ENCODE results near the gene KLHL26. TPM values are rescaled to one million over a fixed set of nuclear protein-coding genes. Genes with fewer than 3 reads are reported as not detected.

The KLHL26 gene
- total RNA-seq, 1 experiment from 2014 or later: 17.1 TPM

DNA sequence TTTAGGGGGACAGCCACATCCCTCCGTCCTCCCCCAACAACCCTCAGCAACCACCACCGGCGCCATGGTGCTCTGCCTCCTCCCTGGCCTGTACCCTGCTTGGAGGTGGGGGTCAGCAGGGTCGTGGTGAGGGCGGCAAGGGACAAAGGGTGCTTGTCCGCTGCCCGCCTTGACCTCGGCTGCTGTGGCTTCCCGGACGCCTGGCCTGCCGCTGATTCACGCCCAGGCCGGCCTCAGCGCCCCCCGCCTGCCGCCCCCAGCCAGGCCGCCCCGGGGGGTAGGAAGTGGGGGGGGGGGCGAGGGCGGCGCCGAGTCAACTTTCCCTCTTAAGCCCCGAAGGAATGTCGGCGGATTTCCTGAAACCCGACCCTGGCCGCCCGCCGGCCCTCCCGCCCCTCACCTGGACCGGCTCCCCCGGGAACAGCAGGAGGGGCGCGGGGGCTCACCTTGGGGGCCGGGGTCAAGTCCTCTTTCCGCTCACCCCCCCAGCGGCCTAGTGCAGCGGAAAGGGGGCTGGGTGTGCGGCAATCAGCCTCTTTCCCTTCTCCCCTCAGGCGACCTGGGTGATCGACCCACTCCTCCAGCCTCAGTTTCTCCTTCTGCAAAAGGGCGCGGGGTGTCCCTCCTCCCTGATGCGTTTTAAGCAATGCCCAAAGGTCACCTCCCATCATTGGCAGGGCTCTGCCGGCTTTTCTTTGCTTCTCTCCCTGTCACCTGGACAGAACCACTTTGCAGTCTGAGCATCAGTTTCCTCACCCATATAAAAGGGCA lies 26.1 kb upstream of the KLHL26 start:
- RAD21 ChIA-PET (ENCODE audit: low non-redundant PET in 1 of 2, low total read pairs in 2 of 2, uncharacterized antibody in 2 of 2, unreplicated experiment in 2 of 2): no interaction called here
- peak; percentile 60 for TF ChIP-seq TCF7L2 (IDR thresholded peaks at IDR 0.05; ENCODE audit: borderline replicate concordance, extremely low read depth, insufficient read depth, insufficient read length)
- no peak for TF ChIP-seq ZNF274 (IDR thresholded peaks at IDR 0.05; ENCODE audit: low read depth, low read length)
- ATAC-seq (no peak), DNase-seq (ENCODE audit: low read depth, low spot score) (no peak)
- POLR2A ChIA-PET: no interaction called here
- H3K79me2 ChIP-seq (ENCODE audit: insufficient read depth, low read length): no peaks in the 10 kb centered on the region
- H2AFZ ChIP-seq (ENCODE audit: low read depth, low read length, poor library complexity, severe bottlenecking): no peak overlapping the region
- peak overlapping the region; percentile 40 for H3K4me2 ChIP-seq (ENCODE audit: low read length)
- H3K4me1 ChIP-seq (ENCODE audit: control insufficient read depth in 1 of 2, insufficient read depth in 2 of 2, low read length in 2 of 2): peaks cover 23 to 52% of the 10 kb centered on the region in 2 experiments
- intact Hi-C loops (cut with micrococcal nuclease): no loop called here
- H3K27me3 ChIP-seq (ENCODE audit: insufficient read depth, low read length): peaks cover 33% of the 10 kb centered on the region; the same call in 1 of the 2 replicates
- H4K20me1 ChIP-seq (ENCODE audit: insufficient read depth): no peaks in the 10 kb centered on the region
- H3K9ac ChIP-seq (ENCODE audit: low read length): no peak overlapping the region
- H3K4me3 ChIP-seq (replicated peaks in 1 of 2; ENCODE audit: low read depth in 1 of 2, low read length in 2 of 2): no peak overlapping the region; a peak in 1 of 4 replicates
- no TSS peak for BruUV-seq (replicated peaks)
- H3K36me3 ChIP-seq (ENCODE audit: control insufficient read depth in 1 of 2, insufficient read depth in 2 of 2, low read length in 2 of 2): no peaks in the 10 kb centered on the region
- no peaks in the 10 kb centered on the region for H3K9me2 ChIP-seq (ENCODE audit: insufficient read depth)
- CTCF ChIA-PET: no interaction called here
- H3K9me3 ChIP-seq (ENCODE audit: control insufficient read depth in 1 of 2, insufficient read depth in 1 of 2, low read depth in 1 of 2, low read length in 2 of 2): no peaks in the 10 kb centered on the region
- no peak overlapping the region; the same call in 1 of the 2 replicates for H3K27ac ChIP-seq (ENCODE audit: low read depth, low read length)

DNA sequence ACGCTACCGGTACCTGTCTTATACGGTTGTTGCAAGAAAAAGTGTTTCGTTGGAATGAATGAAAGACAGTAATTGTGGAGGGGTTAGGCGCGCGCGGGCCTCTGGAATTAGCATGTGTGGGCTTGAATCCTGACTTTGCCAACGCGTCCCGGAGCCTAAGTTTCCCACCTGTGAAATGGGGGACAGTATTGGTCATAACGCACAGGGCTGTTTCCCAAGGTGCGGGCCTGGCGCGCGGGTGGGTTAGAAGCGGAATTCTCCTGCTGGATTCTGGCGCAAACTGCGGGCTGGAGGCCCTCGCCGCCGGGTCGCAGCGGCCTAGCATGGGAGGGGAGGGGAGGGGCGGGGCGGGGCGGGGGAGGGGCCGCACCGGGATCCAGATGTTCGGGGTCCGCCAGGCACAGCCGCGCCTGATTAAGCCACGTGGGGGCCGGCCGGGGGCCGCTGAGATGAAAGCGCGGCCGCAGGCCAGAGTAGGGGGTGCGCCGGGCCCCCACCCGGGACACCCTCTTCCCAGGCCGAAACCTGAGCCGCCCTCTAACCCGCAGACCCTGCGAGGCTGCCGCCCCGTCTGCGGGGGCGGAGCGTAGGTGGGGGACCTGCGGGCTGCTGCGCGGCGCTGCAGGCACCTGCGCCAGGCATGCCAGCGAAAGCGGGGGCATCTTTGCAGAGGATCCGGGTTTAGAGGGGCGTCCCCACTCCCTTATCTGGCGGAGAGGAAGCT lies 25.3 kb upstream of the KLHL26 start:
- no peak overlapping the region for H3K4me3 ChIP-seq (replicated peaks in 1 of 2; ENCODE audit: low read depth in 1 of 2, low read length in 2 of 2)
- CTCF ChIA-PET: interaction anchor here (1.6 kb wide), 1 partner anchor 17 kb away, joined by 3 read pairs; no protein-coding TSS in a partner anchor
- no TSS peak for BruUV-seq (replicated peaks)

More for the DNA sequence above, 25.3 kb upstream of the KLHL26 start:
- intact Hi-C loops (cut with micrococcal nuclease): no loop called here
- Histone ChIP-seq H3K9ac (ENCODE audit: low read length) (no peak overlapping the region), H3K79me2 (ENCODE audit: insufficient read depth, low read length) (no peaks in the 10 kb centered on the region), H3K9me3 (ENCODE audit: control insufficient read depth in 1 of 2, insufficient read depth in 1 of 2, low read depth in 1 of 2, low read length in 2 of 2) (no peaks in the 10 kb centered on the region), H3K36me3 (ENCODE audit: control insufficient read depth in 1 of 2, insufficient read depth in 2 of 2, low read length in 2 of 2) (no peaks in the 10 kb centered on the region), H2AFZ (ENCODE audit: low read depth, low read length, poor library complexity, severe bottlenecking) (no peak overlapping the region), H3K4me1 (ENCODE audit: control insufficient read depth in 1 of 2, insufficient read depth in 2 of 2, low read length in 2 of 2) (peaks cover 22 to 48% of the 10 kb centered on the region in 2 experiments), H3K4me2 (ENCODE audit: low read length) (peak overlapping the region; percentile 40), H3K27me3 (ENCODE audit: insufficient read depth, low read length) (peaks cover 33% of the 10 kb centered on the region; the same call in 1 of the 2 replicates), H3K27ac (ENCODE audit: low read depth, low read length) (no peak overlapping the region), H4K20me1 (ENCODE audit: insufficient read depth) (no peaks in the 10 kb centered on the region), H3K9me2 (ENCODE audit: insufficient read depth) (no peaks in the 10 kb centered on the region)
- ATAC-seq: no peak
- TF ChIP-seq, protein P1, sequence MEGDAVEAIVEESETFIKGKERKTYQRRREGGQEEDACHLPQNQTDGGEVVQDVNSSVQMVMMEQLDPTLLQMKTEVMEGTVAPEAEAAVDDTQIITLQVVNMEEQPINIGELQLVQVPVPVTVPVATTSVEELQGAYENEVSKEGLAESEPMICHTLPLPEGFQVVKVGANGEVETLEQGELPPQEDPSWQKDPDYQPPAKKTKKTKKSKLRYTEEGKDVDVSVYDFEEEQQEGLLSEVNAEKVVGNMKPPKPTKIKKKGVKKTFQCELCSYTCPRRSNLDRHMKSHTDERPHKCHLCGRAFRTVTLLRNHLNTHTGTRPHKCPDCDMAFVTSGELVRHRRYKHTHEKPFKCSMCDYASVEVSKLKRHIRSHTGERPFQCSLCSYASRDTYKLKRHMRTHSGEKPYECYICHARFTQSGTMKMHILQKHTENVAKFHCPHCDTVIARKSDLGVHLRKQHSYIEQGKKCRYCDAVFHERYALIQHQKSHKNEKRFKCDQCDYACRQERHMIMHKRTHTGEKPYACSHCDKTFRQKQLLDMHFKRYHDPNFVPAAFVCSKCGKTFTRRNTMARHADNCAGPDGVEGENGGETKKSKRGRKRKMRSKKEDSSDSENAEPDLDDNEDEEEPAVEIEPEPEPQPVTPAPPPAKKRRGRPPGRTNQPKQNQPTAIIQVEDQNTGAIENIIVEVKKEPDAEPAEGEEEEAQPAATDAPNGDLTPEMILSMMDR (IDR thresholded peaks at IDR 0.05 in 2 of 3, conservative IDR thresholded peaks at IDR 0.05 in 1 of 3; ENCODE audit: borderline replicate concordance in 1 of 3, insufficient read depth in 1 of 3, low read depth in 2 of 3, low read length in 2 of 3): no peak
- TF ChIP-seq CEBPB (IDR thresholded peaks at IDR 0.05; ENCODE audit: low read depth): no peak
- TF ChIP-seq, protein P2, sequence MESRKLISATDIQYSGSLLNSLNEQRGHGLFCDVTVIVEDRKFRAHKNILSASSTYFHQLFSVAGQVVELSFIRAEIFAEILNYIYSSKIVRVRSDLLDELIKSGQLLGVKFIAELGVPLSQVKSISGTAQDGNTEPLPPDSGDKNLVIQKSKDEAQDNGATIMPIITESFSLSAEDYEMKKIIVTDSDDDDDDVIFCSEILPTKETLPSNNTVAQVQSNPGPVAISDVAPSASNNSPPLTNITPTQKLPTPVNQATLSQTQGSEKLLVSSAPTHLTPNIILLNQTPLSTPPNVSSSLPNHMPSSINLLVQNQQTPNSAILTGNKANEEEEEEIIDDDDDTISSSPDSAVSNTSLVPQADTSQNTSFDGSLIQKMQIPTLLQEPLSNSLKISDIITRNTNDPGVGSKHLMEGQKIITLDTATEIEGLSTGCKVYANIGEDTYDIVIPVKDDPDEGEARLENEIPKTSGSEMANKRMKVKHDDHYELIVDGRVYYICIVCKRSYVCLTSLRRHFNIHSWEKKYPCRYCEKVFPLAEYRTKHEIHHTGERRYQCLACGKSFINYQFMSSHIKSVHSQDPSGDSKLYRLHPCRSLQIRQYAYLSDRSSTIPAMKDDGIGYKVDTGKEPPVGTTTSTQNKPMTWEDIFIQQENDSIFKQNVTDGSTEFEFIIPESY (IDR thresholded peaks at IDR 0.05; ENCODE audit: extremely low read depth, insufficient replicate concordance, low read length): no peak
- no peak for TF ChIP-seq FOSL1 (IDR thresholded peaks at IDR 0.05; ENCODE audit: low read depth)
- no peak for TF ChIP-seq ZFX (IDR thresholded peaks at IDR 0.05)
- TF ChIP-seq JUND (IDR thresholded peaks at IDR 0.05): no peak
- TF ChIP-seq YY1 (IDR thresholded peaks at IDR 0.05; ENCODE audit: extremely low read depth, insufficient replicate concordance, low read depth, low read length): no peak
- TF ChIP-seq, protein P3, sequence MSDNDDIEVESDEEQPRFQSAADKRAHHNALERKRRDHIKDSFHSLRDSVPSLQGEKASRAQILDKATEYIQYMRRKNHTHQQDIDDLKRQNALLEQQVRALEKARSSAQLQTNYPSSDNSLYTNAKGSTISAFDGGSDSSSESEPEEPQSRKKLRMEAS (IDR thresholded peaks at IDR 0.05): no peak
- TF ChIP-seq ZNF274 (IDR thresholded peaks at IDR 0.05; ENCODE audit: low read depth, low read length): no peak
- no peak for TF ChIP-seq ELF1 (IDR thresholded peaks at IDR 0.05; ENCODE audit: borderline replicate concordance, low read depth)
- TF ChIP-seq RAD21 (IDR thresholded peaks at IDR 0.05; ENCODE audit: low read depth): no peak
- DNase-seq (ENCODE audit: low read depth, low spot score): no peak
- ChIA-PET RAD21 (ENCODE audit: low non-redundant PET in 1 of 2, low total read pairs in 2 of 2, uncharacterized antibody in 2 of 2, unreplicated experiment in 2 of 2) (no interaction called here), POLR2A (no interaction called here)

All from HCT116 (cell line).